GM18502 (cell line): Measurements from ENCODE around the gene CENPVL2.
"Not testable (repeated sequence)": the region's sequence is repeated elsewhere in the genome, so short reads cannot be mapped to it uniquely, and the experiment has no call there.

Experiments
- ATAC-seq: cut with Tn5 transposase; IDR thresholded peaks from one replicate; pipeline ENCODE4 v1.9.1; 2021; ENCODE audit warnings: mild to moderate bottlenecking; ENCODE audit not compliant: unreplicated experiment, poor library complexity

Gene CENPVL2

GRCh38 chrX:51682720-51683062 lies at the start of gene CENPVL2:
TSS of gene CENPVL2 (minus strand) at chrX:51682831. CDS start at chrX:51682831, 0 bp downstream.
- not testable (repeated sequence) for ATAC-seq

GRCh38 chrX:51728202-51728601 lies 45.6 kb upstream of the CENPVL2 start:
- ATAC-seq = no peak

- not testable (repeated sequence) for ATAC-seq
Observed at GRCh38 chrX:51712943-51713647, 30.5 kb upstream of the CENPVL2 start.

DNA sequence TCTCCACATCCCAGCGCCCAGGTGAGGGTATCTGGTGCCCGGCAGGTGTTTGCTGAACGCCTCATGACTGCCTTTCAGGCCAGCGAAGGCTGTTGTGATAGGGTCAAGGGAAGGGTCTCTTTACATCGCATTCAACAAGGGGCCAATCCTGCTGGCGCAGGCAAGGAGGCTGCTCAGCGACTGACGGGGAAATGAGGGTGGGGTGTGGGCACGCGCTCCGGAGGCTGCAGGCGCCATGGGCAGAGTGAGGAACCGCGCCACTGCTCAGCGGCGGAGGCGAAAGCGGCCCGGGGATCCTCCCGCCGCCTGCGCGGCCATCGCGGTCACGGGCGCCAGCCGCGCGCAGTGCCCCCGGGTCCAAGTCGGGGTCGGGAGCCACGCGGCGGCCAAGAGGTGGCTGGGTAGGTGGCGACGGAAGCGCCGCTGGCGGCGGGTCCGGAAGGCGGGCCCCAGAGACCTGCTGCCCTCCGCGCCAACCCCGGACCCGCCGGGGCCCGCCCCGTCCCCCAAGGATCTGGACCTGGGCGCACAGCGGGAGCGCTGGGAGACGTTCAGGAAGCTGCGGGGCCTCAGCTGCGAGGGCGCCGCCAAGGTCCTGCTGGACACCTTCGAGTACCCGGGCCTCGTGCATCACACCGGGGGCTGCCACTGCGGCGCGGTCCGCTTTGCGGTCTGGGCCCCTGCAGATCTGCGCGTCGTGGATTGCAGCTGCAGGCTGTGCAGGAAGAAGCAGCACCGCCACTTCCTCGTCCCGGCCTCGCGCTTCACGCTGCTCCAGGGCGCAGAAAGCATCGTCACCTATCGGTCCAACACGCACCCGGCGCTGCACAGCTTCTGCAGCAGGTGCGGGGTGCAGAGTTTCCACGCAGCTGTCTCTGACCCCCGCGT lies 27.9 kb upstream of the CENPVL2 start, which contains the start of gene CENPVL1:
Gene CENPVL1 (plus strand): TSS at position 236 of the 888 bp plus-strand sequence. CDS start 0 bp downstream, at position 236.
- not testable (repeated sequence) for ATAC-seq

DNA sequence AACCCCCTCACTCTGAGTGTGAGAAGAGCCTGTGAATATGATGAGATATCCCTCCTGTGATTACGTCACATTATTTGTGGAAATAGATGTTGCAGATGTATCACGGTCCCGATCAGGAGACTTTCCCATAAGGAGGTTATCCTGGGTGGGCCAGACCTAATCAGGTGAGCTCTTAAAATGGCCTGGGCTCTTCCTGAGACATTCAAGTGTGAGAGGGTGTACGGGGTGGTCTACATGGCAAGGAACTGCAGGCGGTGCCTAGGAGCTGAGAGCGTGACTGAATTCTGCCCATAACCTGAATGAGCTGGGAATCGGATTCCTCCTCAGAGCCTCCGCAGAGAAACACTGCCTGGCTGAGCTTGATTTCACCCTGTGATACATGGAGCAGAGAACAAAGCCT lies 14.8 kb upstream of the CENPVL2 start:
- ATAC-seq = no peak

GRCh38 chrX:51694254-51694653 lies 11.6 kb upstream of the CENPVL2 start:
- ATAC-seq = no peak

- ATAC-seq = not testable (repeated sequence)
Observed at GRCh38 chrX:51681808-51682719, 567 bp downstream of the CENPVL2 start.

- ATAC-seq = not testable (repeated sequence)
Observed at GRCh38 chrX:51679689-51680433, 2.8 kb downstream of the CENPVL2 start.

GRCh38 chrX:51665981-51666380 lies 16.6 kb downstream of the CENPVL2 start:
- no peak for ATAC-seq

GRCh38 chrX:51643377-51643776 lies 39.3 kb downstream of the CENPVL2 start:
- no peak for ATAC-seq

GRCh38 chrX:51641421-51642021 lies 41.1 kb downstream of the CENPVL2 start:
- ATAC-seq = no peak

GRCh38 chrX:51636511-51636910 lies 46.1 kb downstream of the CENPVL2 start:
- not testable (repeated sequence) for ATAC-seq
